HG02798 (cell line): ENCODE measurements around the gene CCRL2.

Experiments
- ATAC-seq: cut with Tn5 transposase; IDR thresholded peaks from one replicate; pipeline ENCODE4 v1.9.1; 2021; ENCODE audit warnings: mild to moderate bottlenecking; ENCODE audit not compliant: unreplicated experiment, poor library complexity

CCRL2 gene

GRCh38 chr3:46453526-46454208 lies 46.6 kb downstream of the CCRL2 start:
- no peak for ATAC-seq

- no peak for ATAC-seq
Measured at GRCh38 chr3:46454209-46454595, 47.1 kb downstream of the CCRL2 start.

- no peak for ATAC-seq
Measured at GRCh38 chr3:46454606-46455005, 47.5 kb downstream of the CCRL2 start.

- no peak for ATAC-seq
Measured at GRCh38 chr3:46455231-46456115, 48.4 kb downstream of the CCRL2 start.

- no peak for ATAC-seq
Measured at GRCh38 chr3:46456118-46456517, 49.1 kb downstream of the CCRL2 start.
